Activated gamma-delta T cell (primary cell): Measurements from ENCODE around the gene EVA1B.
A peak's percentile ranks its signal among the peaks of the same experiment; 100 is the strongest.

Experiments
- DNase-seq: peaks from one replicate; lab custom pipeline; 2025; lab: John Stamatoyannopoulos, UW

The EVA1B gene

GRCh38 chr1:36320291-36320761 lies 3.1 kb downstream of the EVA1B start:
- DNase-seq, result no peak

GRCh38 chr1:36309397-36309796 lies 14.0 kb downstream of the EVA1B start:
- DNase-seq, result no peak

GRCh38 chr1:36307601-36308330 lies 15.7 kb downstream of the EVA1B start:
- no peak for DNase-seq

GRCh38 chr1:36306902-36307456 lies 16.5 kb downstream of the EVA1B start:
- DNase-seq, result peak; percentile 80

- DNase-seq, result no peak
Observed at GRCh38 chr1:36306210-36306901, 17.1 kb downstream of the EVA1B start, which contains the start of gene SH3D21. SH3D21 (plus strand) TSS chr1:36306368; CDS start chr1:36306421, 53 bp downstream.

- DNase-seq, result no peak
Observed at GRCh38 chr1:36305915-36306209, 17.6 kb downstream of the EVA1B start.

- DNase-seq, result no peak
Observed at GRCh38 chr1:36304970-36305914, 18.2 kb downstream of the EVA1B start.

GRCh38 chr1:36304521-36304920 lies 18.9 kb downstream of the EVA1B start:
- no peak for DNase-seq

- DNase-seq, result no peak
Observed at GRCh38 chr1:36303650-36304360, 19.6 kb downstream of the EVA1B start.

GRCh38 chr1:36303244-36303643 lies 20.2 kb downstream of the EVA1B start:
- no peak for DNase-seq

- no peak for DNase-seq
Observed at GRCh38 chr1:36301220-36301619, 22.2 kb downstream of the EVA1B start.

GRCh38 chr1:36300526-36300925 lies 22.9 kb downstream of the EVA1B start:
- DNase-seq, result no peak

GRCh38 chr1:36298640-36299039 lies 24.8 kb downstream of the EVA1B start:
- DNase-seq, result no peak

GRCh38 chr1:36297062-36297461 lies 26.4 kb downstream of the EVA1B start:
- DNase-seq, result no peak

GRCh38 chr1:36295390-36295789 lies 28.1 kb downstream of the EVA1B start:
- no peak for DNase-seq

GRCh38 chr1:36287595-36287994 lies 35.9 kb downstream of the EVA1B start:
- DNase-seq, result no peak

GRCh38 chr1:36286802-36287201 lies 36.6 kb downstream of the EVA1B start:
- DNase-seq, result no peak

- DNase-seq, result no peak
Observed at GRCh38 chr1:36285443-36286101, 37.9 kb downstream of the EVA1B start.

- no peak for DNase-seq
Observed at GRCh38 chr1:36284517-36284916, 38.9 kb downstream of the EVA1B start.

GRCh38 chr1:36284061-36284460 lies 39.4 kb downstream of the EVA1B start:
- DNase-seq, result no peak

GRCh38 chr1:36279789-36280296 lies 43.6 kb downstream of the EVA1B start:
- no peak for DNase-seq
